Renal cortex interstitium (tissue), 11 donors: ENCODE measurements around the gene AP3S1. TPM values are rescaled to one million over a fixed set of nuclear protein-coding genes. Genes with fewer than 3 reads are reported as not detected.
A peak's percentile ranks its signal among the peaks of the same experiment; 100 is the strongest.
"Not testable (repeated sequence)": the region's sequence is repeated elsewhere in the genome, so short reads cannot be mapped to it uniquely, and the experiment has no call there.

Experiments
- DNase-seq, 11 donors: peaks; one replicate each; pipeline ENCODE4 v3.0.0-alpha.2; 2013; ENCODE audit warnings: low read depth in 9 of 11, low spot score in 4 of 11; ENCODE audit errors: extremely low read depth in 1 of 11
- polyA plus RNA-seq, 3 donors: library from polyadenylated mRNA; unstranded; fragments of 120-200 nt; gene quantifications; one replicate each; pipeline ENCODE4 v1.2.1, GENCODE V29; 2013; ENCODE audit not compliant: insufficient read length in 3 of 3

Gene AP3S1
- polyA plus RNA-seq, 3 donors = 112 to 133 (median 125) TPM

DNA sequence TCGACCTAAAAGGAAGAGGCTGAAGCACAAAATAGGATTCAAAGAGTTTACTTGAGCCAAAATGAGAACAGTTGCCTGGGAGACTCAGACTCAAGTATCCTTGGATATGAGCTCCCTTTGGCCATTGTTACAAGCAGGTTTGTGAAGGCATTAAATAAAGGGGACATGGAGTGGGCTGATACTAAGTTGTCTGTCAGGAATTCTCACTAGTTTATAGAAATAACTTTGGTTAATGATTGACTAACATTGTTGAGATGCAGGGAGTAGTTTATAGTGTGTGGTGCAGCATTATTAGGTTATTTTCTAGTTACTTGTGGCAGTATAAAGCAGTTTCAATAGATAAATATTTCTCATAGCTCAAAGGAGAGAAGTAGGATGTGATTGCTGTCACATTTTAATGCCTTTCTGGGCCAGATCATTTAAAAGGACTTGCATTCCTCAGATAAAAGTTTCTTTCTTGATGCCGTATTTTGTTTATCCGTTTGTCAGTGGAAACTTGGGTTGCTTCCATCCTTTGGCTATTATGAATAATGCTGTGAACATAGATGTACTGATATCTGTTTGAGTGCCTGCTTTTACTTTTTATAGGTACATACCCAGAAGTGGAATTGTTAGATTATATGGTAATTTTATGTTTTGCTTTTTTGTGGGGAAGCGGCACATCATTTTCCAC is 9.1 kb downstream of the AP3S1 start:
- no peak for DNase-seq

DNA sequence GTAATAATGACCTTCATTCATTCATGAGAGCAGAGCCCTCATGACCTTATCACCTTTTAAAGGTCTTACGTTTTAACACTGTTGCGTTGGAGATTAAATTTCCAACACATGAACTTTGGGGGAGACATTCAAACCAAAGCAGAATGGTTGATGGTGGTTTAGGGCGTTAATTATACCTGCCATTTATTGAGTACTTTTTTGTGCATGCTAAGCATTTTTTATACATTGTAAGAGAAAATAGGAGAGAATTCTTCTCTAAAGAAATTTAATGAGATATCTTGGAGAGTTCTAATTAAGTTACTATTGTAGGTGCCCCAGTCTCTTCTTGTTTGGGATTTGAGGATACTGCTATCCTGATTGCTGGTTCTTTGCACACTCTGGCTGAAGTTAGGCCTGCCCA is 12.4 kb downstream of the AP3S1 start:
- no peak for DNase-seq

DNA sequence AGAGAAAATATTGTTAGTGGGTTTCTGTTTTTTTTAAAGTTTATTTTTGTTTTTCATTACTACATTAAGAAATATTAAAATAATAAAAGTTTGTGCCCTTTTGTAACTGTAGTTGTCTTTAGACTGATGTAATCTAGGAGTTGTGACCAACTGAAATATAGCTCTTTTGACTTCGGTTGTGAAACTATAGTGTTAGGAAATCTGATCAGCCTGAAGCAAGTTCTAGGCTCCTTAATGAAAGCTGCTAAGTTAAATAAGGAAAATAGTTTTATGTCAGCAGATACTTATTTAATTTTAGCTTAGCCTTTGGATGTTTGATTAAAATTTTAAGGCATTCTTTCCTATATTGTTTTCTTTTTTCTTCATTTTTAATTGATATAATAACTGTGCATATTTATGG is 14.2 kb downstream of the AP3S1 start:
- no peak for DNase-seq

DNA sequence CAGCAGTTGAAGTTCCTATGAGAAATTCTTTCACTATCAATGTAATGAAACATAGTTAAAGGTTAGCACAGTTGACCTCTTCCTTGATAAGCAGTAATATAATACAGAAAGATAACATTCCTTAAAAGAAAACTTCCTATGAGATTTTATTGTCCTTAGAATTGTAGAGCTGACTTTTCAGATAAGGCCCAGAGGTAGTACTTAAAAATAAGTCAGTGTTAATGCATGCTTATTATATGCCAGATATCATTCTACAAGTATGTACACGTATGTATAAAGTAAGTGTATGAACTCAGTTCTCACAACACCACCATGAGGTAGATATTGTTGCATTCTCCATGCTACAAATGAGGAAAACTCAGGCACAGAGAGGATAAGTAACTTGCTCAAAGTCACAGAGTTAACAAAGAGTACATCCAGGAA is 15.3 kb downstream of the AP3S1 start:
- DNase-seq = no peak

DNA sequence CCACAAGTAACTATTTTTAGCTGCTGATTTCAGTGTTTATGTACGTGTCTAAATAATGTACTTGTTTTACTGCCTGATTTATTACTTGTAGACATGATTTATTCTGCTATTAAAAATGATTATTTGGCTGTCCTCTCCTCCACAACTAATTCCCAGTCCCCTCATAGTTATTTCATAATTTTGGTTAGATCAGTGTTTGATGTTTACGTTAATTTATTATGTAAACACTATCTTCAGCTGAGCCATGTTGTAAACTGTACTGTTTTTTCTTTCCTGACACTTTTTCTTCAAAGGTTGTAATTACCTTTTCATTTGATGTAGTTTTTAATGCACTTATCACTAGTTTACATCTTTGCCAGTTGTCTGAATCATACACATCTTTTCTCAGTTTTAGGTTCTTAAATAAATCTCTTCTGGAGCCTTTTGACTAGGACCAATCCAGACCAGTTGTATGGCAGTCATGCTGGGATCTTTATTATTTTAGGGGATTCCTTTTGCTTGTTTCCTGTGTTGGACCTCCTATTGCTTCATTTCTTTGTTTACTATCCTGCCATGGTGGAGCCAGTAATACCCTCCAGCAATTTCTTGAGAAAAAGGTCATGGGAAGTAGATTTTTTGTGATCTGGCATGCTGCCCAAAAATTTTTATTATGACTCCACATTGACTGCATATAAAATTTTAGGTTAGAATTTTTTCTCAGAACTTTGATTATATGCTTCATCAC is 16.1 kb downstream of the AP3S1 start:
- DNase-seq = no peak

DNA sequence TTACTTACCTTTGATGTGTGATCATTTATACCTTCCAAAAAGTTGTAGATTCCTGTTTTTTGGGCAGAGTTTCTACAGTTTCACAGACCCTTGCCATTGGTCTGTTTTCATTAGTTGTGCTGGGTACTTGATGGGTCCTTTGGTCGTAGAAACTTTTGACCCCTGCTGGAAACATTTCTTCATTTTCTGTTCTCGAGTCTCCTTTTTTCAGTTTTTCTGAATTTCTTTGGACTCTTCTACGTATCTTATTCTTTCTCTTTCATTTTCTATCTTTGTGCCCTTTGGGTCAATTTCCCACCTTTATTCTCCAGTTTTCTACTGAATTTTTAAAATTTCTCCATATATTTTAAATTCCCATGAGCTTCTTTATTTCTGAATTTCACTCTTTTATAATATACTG is 16.7 kb downstream of the AP3S1 start:
- no peak for DNase-seq

DNA sequence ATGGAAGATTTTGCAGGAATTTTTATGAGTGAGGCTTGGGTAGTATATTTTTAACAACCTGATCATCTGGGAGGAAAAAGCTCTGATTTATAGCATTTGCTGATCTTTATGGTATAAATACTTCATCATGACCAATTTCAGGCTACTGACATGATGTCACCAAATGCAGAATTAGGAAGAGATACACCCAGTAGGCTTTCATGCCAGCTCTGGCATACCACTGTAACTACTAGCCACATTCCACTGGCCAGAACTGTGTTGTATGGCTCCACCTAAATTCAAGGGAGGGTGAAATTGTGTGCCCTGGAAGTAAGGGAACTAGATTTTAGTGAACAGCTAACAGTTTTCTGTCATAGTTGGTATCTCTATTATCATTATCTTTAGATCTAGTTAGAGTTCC is 17.6 kb downstream of the AP3S1 start:
- no peak for DNase-seq

DNA sequence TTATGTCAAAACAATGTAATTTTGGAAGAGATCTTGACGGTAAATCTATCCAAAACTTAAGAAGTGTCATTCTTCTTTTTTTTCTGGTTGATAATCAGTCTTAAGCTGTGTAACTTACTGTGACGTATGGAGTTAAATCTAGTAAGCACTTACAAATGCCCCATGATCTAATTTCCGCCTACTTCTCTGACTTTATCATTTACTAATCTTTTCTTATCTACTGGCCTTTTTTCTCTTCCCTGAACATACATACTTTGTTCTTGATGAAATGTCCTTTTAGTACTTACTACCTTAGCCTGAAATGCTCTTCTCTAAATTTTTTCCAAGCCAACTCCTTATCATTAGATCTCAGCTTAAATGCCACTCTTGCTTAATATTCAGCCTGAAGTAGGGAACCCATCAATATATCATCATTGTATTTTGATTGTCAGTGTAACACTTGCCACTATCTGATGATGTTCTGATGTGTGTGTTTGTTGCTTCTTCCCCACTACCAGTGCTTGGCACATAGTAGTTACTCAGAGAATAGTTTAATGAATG is 27.6 kb downstream of the AP3S1 start:
- DNase-seq = no peak

DNA sequence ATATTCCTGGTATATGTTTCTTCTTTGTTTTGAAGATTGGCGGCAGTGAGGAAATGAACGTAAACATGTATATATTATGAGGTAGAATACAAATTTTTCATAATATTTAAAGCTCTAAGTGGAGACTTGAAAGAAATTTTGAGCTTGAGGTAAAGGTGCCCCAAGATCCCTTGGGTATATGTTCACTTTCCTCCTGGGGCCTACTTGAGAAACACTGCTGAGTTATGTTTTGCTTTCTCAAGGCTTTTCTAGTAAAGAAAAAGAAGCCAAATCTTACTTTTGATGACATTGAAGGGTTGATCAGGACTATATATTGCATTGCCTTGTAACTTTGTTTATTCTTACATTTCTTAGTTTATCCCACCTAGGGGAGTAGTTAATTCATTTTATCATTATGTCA is 30.7 kb downstream of the AP3S1 start:
- no peak for DNase-seq

DNA sequence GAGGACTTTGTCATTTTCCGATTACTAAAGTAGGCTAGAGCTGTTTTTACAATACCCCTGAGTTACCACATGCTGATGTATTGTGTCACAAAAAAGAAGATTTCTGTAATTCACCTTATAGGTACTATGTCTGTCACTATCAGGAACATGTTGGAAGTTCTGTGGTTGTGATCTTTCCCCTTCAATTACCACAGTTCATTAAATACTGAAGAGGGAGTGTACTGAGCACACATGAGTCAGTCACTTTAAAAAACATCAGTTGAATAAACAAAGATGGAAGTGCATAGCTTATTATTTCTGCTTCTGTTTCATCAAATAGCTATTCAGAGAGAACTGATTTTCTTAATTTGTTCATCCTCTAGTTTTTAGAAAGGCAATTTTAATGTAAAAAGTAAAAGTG is 31.7 kb downstream of the AP3S1 start:
- no peak for DNase-seq

DNA sequence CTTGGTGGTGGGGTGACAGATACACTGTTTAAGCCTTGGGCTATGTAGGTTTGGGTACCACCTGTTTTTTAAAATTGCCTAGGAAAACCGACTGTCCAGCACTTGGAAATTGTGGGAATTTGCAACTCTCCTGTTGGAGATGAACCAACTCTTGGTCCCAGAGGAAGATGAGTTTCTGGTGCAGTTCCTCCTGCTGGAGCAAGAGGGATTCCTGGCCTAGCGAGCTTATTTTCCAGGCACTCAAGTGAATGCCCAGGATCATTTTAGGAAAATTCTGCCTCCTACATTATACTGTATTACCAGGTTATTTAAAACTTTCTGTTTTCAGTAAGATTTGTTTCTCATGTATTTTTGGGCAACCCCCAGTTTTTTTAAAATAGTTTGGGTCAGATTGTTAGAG is 33.7 kb downstream of the AP3S1 start:
- no peak for DNase-seq

DNA sequence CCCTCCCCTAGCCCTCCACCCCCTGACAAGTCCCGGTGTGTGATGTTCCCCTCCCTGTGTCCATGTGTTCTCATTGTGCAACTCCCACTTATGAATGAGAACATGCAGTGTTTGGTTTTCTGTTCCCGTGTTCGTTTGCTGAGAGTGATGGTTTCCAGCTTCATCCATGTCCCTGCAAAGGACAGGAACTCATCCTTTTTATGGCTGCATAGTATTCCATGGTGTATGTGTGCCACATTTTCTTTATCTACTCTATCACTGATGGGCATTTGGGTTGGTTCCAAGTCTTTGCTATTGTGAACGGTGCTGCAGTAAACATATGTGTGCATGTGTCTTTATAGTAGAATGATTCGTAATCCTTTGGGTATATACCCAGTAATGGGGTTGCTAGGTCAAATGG is 35.6 kb downstream of the AP3S1 start:
- DNase-seq = not testable (repeated sequence)

DNA sequence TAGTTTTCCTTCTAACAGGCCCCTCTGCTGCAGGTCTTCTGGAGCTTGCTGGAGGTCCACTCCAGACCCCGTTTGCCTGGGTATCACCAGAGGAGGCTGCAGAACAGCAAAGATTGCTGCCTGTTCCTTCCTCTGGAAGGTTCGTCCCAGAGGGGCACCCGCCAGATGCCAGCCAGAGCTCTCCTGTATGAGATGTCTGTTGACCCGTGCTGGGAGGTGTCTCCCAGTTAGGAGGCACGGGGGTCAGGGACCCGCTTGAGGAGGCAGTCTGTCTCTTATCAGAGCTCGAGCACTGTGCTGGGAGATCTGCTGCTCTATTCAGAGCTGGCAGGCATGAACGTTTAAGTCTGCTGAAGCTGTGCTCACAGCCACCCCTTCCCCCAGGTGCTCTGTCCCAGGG is 40.7 kb downstream of the AP3S1 start:
- DNase-seq = not testable (repeated sequence)

DNA sequence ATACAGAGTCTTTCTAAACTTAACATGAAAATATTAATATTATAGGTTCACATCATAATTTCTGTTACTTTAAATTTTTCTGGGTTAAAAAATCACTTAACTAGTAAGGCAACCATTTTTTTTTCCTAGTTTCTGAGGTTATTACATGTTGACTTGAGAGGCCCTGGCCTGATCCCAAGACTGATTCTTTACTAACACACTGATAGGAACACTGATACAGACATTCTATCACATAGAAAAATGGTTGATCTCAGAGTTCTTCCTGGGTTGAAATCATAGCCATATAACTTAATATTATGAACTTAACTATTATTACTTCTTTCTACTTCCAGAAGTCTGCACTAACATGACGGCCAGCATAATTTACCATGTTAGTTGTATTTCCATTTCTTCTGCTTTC is 43.0 kb downstream of the AP3S1 start:
- no peak for DNase-seq

DNA sequence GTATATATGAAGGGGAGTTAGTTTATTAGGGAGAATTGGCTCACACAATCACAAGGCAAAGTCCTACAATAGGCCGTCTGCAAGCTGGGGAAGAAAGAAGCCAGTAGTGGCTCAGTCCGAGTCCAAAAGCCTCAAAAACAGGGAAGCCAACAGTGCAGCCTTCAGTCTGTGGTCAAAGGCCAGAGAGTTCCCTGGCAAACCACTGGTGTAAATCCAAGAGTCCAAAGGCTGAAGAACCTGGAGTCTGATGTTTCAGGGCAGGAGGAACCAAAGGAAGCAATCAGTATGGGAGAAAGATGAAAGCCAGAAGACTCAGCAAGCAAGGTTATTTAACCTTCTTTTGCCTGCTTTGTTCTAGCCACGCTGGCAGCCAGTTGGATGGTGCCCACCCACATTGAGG is 43.5 kb downstream of the AP3S1 start:
- DNase-seq = not testable (repeated sequence)

DNA sequence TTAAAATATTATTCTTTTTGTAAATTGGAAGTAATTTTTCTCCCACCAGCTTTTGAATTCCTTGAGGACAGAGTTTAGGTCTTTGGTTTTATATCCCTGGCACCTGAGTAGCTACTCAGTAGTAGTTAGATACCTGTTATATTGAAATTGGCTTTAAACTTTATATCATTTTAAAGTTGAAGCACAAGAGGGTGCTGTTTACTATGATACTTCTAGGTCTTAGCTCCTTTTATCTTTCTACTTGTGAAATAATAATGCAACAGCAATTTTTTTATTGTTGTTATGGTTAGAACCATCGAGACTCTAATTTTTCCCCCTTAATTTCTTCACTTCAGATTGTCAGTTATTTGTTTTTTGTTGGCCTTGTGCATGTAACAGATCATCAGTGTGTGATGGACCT is 46.3 kb downstream of the AP3S1 start:
- peak in 1 of 11 donors; percentile 5 for DNase-seq

DNA sequence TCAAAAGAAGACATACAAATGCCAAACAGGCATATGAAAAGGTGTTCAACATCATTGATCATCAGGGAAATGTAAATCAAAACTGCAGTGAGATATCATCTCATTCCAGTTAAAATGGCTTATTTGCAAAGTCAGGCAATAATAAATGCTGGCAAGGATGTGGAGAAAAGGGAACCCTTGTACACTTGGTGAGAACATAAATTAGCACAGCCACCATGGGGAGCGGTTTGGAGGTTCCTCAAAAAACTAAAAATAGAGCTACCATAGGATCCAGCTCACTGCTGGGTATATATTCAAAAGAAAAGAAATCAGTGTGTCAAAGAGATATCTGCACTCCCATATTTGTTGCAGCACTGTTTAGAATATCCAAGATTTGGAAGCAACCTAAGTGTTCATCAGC is 50.3 kb downstream of the AP3S1 start:
- DNase-seq = no peak

DNA sequence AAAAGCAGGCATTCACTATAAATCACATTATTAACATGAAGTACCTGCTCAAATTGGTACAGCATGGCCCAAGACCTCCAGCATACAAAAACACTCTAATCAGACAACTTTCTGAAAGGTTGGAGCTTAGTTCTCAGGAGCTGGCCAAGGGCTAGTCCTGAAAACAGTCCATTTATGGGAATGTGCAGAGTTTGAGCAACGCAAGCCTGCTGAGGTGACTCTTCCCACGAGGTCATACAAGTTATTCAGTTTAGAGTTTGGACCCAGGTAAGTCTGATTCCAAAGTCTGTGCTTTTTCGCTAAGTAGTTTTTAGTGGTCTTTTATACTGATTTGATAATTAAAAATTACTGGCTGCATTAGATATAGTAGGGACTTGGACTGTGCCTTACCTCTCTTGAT is 52.6 kb downstream of the AP3S1 start:
- DNase-seq = no peak

DNA sequence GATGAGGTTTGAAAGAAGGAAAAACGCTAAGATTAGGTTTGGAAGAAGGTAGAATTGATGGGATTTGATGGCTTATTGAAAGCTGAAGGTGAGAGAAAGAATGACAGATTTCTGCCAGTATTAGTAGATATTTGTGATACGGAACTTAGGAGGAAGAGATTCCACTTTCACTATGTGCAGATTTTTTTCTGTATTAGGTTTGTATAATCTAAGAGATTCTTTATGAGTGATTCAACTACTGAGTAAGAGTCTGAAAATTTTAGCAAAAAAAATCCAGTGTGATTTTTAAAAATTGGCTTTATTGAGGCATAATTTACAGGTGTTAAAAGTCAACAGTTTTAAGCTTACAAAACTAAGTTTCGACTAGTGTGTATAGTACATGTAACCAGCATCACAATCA is 54.1 kb downstream of the AP3S1 start:
- no peak for DNase-seq

DNA sequence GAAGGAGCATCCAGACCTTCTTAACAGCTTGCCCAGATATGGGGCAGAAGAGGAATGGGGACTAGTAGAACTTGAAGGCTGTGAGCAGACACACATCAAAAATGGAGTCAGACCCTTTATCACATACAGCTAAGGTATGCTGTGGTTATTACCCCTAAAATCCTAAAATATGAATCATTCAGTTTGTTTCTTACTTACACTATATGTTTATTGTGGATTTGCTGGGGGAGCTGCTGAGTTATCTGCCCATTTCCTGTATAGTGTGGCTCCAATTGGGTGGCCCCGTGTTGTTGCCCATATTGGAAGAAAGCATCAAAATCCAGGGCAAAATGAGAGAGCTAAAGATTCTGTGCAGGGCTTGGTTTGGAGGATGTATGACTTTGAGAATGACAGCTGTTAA is 56.9 kb downstream of the AP3S1 start:
- DNase-seq = no peak

DNA sequence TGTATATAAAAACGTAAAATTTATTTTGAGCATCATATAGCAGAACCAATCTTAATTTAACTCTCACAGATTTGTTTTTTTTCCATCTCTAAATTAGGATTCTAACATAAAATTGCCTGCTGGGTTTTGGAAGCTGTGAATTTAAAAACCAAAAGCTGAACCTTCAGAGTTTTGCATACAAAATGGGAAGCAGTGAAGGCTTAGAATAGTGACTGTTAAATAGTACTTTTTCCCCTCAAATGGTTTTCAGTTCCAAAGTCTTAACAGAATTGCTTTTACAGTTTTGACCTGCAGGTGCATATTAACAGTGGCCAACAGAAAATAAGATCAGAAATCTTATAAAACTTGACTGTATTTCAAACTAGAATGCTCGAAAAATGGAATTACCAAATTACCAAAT is 65.4 kb downstream of the AP3S1 start:
- DNase-seq = no peak
